Natural killer cell (primary cell): ENCODE measurements around the gene COG5. TPM values are rescaled to one million over a fixed set of nuclear protein-coding genes. Genes with fewer than 3 reads are reported as not detected.

ENCODE experiments used
- ATAC-seq, 3 donors: fragments of 150-1000 bp in 2 of 3; fragments of 200-7000 bp in 1 of 3; cut with Tn5 transposase; 1 replicate in 1 of 3; 2 replicates in 2 of 3; pipeline ENCODE4 v1.10.0; 2021; ENCODE audit warnings: mild to moderate bottlenecking in 2 of 3, moderate library complexity in 2 of 3
- DNase-seq, 2 donors: peaks; one replicate each; pipeline versions ENCODE4 v3.0.0 to v3.0.0-alpha.2; 2013 to 2021; ENCODE audit warnings: mixed read lengths in 1 of 2
- H3K27ac ChIP-seq: one replicate; pipeline ENCODE4 v1.5.1; 2013; ENCODE audit warnings: mild to moderate bottlenecking, low read length
- H3K27me3 ChIP-seq: one replicate; pipeline ENCODE4 v1.6.1; 2013; ENCODE audit warnings: low read length; ENCODE audit not compliant: control insufficient read depth, insufficient read depth
- H3K36me3 ChIP-seq: one replicate; pipeline ENCODE4 v1.6.1; 2013; ENCODE audit warnings: low read length; ENCODE audit not compliant: control insufficient read depth, insufficient read depth
- H3K4me1 ChIP-seq: one replicate; pipeline ENCODE4 v1.6.1; 2013; ENCODE audit warnings: low read length; ENCODE audit not compliant: control insufficient read depth, insufficient read depth
- H3K4me3 ChIP-seq: one replicate; pipeline ENCODE4 v1.5.1; 2013; ENCODE audit warnings: low read length
- H3K9me3 ChIP-seq: one replicate; pipeline ENCODE4 v1.6.1; 2013; ENCODE audit warnings: low read length; ENCODE audit not compliant: control insufficient read depth, insufficient read depth
- H3K27ac Mint-ChIP-seq, 2 donors: one replicate each; pipeline ENCODE4 v1.8.0; 2022; ENCODE audit warnings: mild to moderate bottlenecking in 2 of 2, mixed read lengths in 2 of 2, moderate library complexity in 1 of 2
- H3K27me3 Mint-ChIP-seq, 2 donors: one replicate each; pipeline ENCODE4 v1.8.0; 2022; ENCODE audit warnings: low read depth in 2 of 2, mixed read lengths in 2 of 2
- H3K36me3 Mint-ChIP-seq: one replicate; pipeline ENCODE4 v1.8.0; 2022; ENCODE audit warnings: mixed read lengths
- H3K4me1 Mint-ChIP-seq, 2 donors: one replicate each; pipeline ENCODE4 v1.8.0; 2022; ENCODE audit warnings: mixed read lengths in 2 of 2
- H3K4me3 Mint-ChIP-seq: one replicate; pipeline ENCODE4 v1.8.0; 2022; ENCODE audit warnings: mild to moderate bottlenecking, moderate library complexity, mixed read lengths
- H3K9me3 Mint-ChIP-seq, 2 donors: one replicate each; pipeline ENCODE4 v1.8.0; 2022; ENCODE audit warnings: mixed read lengths in 2 of 2
- WGBS: methylation state at CpG from one replicate; pipeline ENCODE4 v1.1.7; 2013; ENCODE audit warnings: missing lambda C conversion rate; ENCODE audit not compliant: insufficient coverage; 5-methylcytosine and 5-hydroxymethylcytosine counted together
- intact Hi-C: fragments of 100-400 bp; cut with micrococcal nuclease; formaldehyde crosslinking; loops from one replicate; pipeline ENCODE4 v1.14.2; 2022
- total RNA-seq, 4 donors: library from RNA; stranded (reverse); fragments of 120-200 nt in 1 of 4; gene quantifications; one replicate each; pipeline versions ENCODE4 v1.2.3 to v1.2.4, GENCODE V29; 2013 to 2022
- TF ChIP-seq, protein P1 (sequence below): fragments of 200-600 bp; IDR thresholded peaks from one replicate; pipeline ENCODE4 v1.8.0; 2022; ENCODE audit warnings: antibody characterized with exemption

The COG5 gene
- total RNA-seq, 3 donors from 2014 or later (not counting 1 experiment from before 2014, with no cell fraction given) = 49.2 to 54.6 (median 54.2) TPM

GRCh38 chr7:107213945-107214344 is 349.8 kb downstream of the COG5 start:
- H3K4me1 ChIP-seq = no peaks in the 10 kb centered on the region
- peaks cover 4 to 10% of the 10 kb centered on the region in 2 donors for H3K9me3 Mint-ChIP-seq
- no peaks in the 10 kb centered on the region for H3K27me3 ChIP-seq
- DNase-seq = no peak
- H3K36me3 ChIP-seq = peaks cover 9% of the 10 kb centered on the region
- TF ChIP-seq, protein P1, sequence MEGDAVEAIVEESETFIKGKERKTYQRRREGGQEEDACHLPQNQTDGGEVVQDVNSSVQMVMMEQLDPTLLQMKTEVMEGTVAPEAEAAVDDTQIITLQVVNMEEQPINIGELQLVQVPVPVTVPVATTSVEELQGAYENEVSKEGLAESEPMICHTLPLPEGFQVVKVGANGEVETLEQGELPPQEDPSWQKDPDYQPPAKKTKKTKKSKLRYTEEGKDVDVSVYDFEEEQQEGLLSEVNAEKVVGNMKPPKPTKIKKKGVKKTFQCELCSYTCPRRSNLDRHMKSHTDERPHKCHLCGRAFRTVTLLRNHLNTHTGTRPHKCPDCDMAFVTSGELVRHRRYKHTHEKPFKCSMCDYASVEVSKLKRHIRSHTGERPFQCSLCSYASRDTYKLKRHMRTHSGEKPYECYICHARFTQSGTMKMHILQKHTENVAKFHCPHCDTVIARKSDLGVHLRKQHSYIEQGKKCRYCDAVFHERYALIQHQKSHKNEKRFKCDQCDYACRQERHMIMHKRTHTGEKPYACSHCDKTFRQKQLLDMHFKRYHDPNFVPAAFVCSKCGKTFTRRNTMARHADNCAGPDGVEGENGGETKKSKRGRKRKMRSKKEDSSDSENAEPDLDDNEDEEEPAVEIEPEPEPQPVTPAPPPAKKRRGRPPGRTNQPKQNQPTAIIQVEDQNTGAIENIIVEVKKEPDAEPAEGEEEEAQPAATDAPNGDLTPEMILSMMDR = no peak
- H3K4me1 Mint-ChIP-seq = peaks cover 0 to 10% of the 10 kb centered on the region in 2 donors
- H3K4me3 Mint-ChIP-seq = no peak overlapping the region
- ATAC-seq = no peak
- H3K27me3 Mint-ChIP-seq = no peaks in the 10 kb centered on the region
- H3K4me3 ChIP-seq = no peak overlapping the region
- H3K27ac ChIP-seq = no peak overlapping the region
- intact Hi-C loops = no loop called here
- H3K36me3 Mint-ChIP-seq = peaks cover 17% of the 10 kb centered on the region
- no peak overlapping the region for H3K27ac Mint-ChIP-seq
- peaks cover 4% of the 10 kb centered on the region for H3K9me3 ChIP-seq

DNA sequence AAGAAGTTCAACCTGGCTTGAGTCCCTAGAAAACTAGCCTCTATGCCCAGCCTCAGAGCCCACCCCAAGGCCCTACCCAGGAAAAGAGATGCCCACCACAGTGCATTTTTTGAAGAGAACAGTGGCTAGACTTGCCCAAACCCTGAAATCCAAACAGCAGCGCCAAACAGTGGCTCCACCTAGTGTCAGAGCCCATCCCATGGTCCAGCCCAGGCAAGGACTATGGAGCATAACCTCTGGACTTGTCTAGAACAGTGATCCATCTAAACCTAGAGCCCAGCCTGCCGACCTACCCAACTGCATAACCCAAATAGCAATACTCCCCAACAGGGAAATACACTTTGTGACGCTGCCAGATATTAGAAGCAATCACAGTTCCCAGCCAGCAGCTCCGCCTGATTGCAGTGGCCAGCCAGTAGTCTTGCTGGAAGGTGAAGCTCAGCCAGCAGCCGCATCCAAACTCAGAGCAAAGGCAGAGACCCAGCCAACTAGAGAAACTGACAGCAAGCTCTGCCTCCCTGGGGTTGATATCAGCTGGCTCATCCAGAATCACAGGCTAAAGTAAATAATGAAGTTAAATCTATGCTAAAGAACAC is 350.4 kb downstream of the COG5 start:
- H3K4me3 ChIP-seq = no peak overlapping the region
- 96% methylated on average over 5 of the region's 5 CpGs for WGBS

DNA sequence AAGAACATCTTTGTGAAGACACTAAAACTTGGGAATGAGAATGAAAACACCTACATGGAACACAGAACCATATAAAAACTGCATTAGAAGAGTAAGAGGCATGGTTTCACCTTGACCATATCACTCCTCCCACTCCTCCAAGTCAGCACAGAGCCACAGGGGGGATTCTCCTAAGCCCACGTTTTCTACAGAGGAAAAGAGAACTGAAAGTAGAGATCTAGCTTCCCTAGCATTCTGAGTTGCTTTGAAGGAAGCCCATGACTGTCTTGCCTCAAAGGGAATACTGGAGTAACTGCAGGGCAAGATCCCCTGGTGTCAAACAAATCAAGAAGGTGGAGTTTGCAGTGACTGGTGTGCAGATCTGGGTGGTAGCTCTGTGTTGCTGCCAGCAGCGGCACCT is 351.0 kb downstream of the COG5 start:
- no peak overlapping the region for H3K4me3 Mint-ChIP-seq
- DNase-seq = no peak
- H3K27me3 Mint-ChIP-seq = no peaks in the 10 kb centered on the region
- WGBS = 88% methylated on average over 2 of the region's 2 CpGs
- peaks cover 4% of the 10 kb centered on the region for H3K9me3 ChIP-seq
- ATAC-seq = no peak
- H3K36me3 Mint-ChIP-seq = peaks cover 17% of the 10 kb centered on the region
- no peak overlapping the region for H3K4me3 ChIP-seq
- H3K36me3 ChIP-seq = peaks cover 9% of the 10 kb centered on the region
- H3K27ac ChIP-seq = no peak overlapping the region
- no peaks in the 10 kb centered on the region for H3K27me3 ChIP-seq
- intact Hi-C loops = no loop called here
- peaks cover 4 to 10% of the 10 kb centered on the region in 2 donors for H3K9me3 Mint-ChIP-seq
- no peak overlapping the region for H3K27ac Mint-ChIP-seq
- TF ChIP-seq, protein P1 = no peak
- peaks cover 0 to 5% of the 10 kb centered on the region in 2 donors for H3K4me1 Mint-ChIP-seq
- H3K4me1 ChIP-seq = no peaks in the 10 kb centered on the region

More for the DNA sequence above, 350.4 kb downstream of the COG5 start:
- no peaks in the 10 kb centered on the region for H3K27me3 Mint-ChIP-seq
- TF ChIP-seq, protein P1 = no peak
- peaks cover 17% of the 10 kb centered on the region for H3K36me3 Mint-ChIP-seq
- no peaks in the 10 kb centered on the region for H3K27me3 ChIP-seq
- H3K9me3 ChIP-seq = peaks cover 4% of the 10 kb centered on the region
- peaks cover 9% of the 10 kb centered on the region for H3K36me3 ChIP-seq
- H3K4me1 Mint-ChIP-seq = peaks cover 0 to 6% of the 10 kb centered on the region in 2 donors
- H3K9me3 Mint-ChIP-seq = peaks cover 4 to 10% of the 10 kb centered on the region in 2 donors
- H3K27ac Mint-ChIP-seq = no peak overlapping the region
- H3K4me3 Mint-ChIP-seq = no peak overlapping the region
- no peaks in the 10 kb centered on the region for H3K4me1 ChIP-seq
- no peak for ATAC-seq
- DNase-seq = no peak
- no peak overlapping the region for H3K27ac ChIP-seq
- intact Hi-C loops = no loop called here

DNA sequence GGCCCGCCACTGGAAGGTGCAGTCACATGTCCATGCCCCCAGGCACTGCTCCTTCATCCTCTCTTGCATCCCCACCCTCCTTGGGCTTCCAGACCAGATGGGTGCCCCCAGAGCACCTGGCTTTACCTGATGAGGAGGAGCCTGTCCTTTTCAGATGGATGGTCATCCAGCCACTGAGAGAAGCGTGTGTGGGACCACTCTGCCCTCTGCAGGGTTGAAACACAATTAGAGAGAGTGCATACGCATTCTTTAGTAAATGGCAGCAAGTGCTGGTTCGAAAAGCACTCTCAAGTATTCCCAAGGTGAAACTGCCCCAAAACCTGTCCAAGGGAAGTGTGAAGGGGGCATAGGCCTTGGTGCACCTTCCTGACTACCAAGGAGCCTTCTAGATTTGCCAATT is 353.3 kb downstream of the COG5 start:
- Histone ChIP-seq H3K27ac (no peak overlapping the region), H3K9me3 (peaks cover 4% of the 10 kb centered on the region), H3K4me1 (no peaks in the 10 kb centered on the region), H3K27me3 (no peaks in the 10 kb centered on the region), H3K36me3 (peaks cover 22% of the 10 kb centered on the region), H3K4me3 (no peak overlapping the region)
- Mint-ChIP-seq H3K4me3 (no peak overlapping the region), H3K36me3 (peaks cover 25% of the 10 kb centered on the region), H3K4me1 (peaks cover 0 to 5% of the 10 kb centered on the region in 2 donors), H3K27me3 (no peaks in the 10 kb centered on the region), H3K9me3 (peaks cover 4 to 10% of the 10 kb centered on the region in 2 donors), H3K27ac (no peak overlapping the region)
- intact Hi-C loops = no loop called here
- TF ChIP-seq, protein P1 = no peak
- whole genome bisulfite sequencing = 97% methylated on average over 4 of the region's 4 CpGs
- DNase-seq (no peak), ATAC-seq (no peak)
